ENCODE data around the gene EHBP1L1. TPM values are rescaled to one million over a fixed set of nuclear protein-coding genes. Genes with fewer than 3 reads are reported as not detected.

Gene EHBP1L1
- polyA plus RNA-seq, 1 donor from 2014 or later: 18.3 TPM

DNA sequence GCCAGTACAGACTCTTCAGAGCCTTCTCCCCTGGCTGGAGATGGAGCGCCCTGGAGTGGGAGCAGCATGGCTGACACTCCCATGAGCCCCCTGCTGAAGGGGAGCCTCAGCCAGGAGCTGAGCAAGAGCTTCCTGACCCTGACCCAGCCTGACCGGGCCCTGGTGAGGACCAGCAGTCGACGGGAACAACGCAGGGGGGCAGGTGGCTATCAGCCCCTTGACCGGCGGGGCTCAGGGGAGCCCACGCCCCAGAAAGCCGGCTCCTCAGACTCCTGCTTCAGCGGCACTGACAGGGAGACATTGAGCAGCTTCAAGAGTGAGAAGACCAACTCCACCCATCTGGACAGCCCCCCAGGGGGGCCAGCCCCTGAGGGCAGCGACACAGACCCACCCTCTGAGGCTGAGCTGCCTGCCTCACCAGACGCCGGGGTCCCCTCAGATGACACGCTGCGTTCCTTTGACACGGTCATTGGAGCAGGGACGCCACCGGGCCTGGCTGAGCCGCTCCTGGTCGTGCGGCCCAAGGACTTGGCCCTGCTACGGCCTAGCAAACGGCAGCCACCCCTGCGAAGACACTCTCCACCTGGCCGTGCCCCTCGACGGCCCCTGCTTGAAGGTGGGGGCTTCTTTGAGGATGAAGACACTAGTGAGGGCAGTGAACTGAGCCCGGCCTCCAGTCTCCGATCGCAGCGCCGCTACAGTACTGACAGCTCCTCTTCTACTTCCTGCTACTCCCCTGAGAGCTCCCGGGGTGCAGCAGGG, 42.3 kb downstream of the EHBP1L1 start:
- Histone ChIP-seq H3K9me2 (ENCODE audit: insufficient read depth, low read length) (no peaks in the 10 kb centered on the region), H3K27me3 (ENCODE audit: insufficient read depth, low read depth, low read length) (no peaks in the 10 kb centered on the region), H3K4me2 (ENCODE audit: low read length) (no peak overlapping the region), H3K9ac (ENCODE audit: low read length) (no peak overlapping the region), H3K27ac (ENCODE audit: low read length) (no peak overlapping the region), H3K4me3 (ENCODE audit: low read length) (no peak overlapping the region), H2AFZ (ENCODE audit: low read depth, low read length) (no peak overlapping the region), H3K79me2 (replicated peaks; ENCODE audit: insufficient read depth, low read length) (peaks cover 18% of the 10 kb centered on the region), H3K36me3 (ENCODE audit: insufficient read depth, low read length) (no peaks in the 10 kb centered on the region), H4K20me1 (ENCODE audit: insufficient read depth) (no peaks in the 10 kb centered on the region), H3F3A (ENCODE audit: insufficient read depth, low read length, poor library complexity, severe bottlenecking) (no peaks in the 10 kb centered on the region), H3K9me3 (ENCODE audit: low read length) (no peaks in the 10 kb centered on the region)
- TF ChIP-seq POLR2AphosphoS5 (IDR thresholded peaks at IDR 0.05): no peak
- TF ChIP-seq, protein P1, sequence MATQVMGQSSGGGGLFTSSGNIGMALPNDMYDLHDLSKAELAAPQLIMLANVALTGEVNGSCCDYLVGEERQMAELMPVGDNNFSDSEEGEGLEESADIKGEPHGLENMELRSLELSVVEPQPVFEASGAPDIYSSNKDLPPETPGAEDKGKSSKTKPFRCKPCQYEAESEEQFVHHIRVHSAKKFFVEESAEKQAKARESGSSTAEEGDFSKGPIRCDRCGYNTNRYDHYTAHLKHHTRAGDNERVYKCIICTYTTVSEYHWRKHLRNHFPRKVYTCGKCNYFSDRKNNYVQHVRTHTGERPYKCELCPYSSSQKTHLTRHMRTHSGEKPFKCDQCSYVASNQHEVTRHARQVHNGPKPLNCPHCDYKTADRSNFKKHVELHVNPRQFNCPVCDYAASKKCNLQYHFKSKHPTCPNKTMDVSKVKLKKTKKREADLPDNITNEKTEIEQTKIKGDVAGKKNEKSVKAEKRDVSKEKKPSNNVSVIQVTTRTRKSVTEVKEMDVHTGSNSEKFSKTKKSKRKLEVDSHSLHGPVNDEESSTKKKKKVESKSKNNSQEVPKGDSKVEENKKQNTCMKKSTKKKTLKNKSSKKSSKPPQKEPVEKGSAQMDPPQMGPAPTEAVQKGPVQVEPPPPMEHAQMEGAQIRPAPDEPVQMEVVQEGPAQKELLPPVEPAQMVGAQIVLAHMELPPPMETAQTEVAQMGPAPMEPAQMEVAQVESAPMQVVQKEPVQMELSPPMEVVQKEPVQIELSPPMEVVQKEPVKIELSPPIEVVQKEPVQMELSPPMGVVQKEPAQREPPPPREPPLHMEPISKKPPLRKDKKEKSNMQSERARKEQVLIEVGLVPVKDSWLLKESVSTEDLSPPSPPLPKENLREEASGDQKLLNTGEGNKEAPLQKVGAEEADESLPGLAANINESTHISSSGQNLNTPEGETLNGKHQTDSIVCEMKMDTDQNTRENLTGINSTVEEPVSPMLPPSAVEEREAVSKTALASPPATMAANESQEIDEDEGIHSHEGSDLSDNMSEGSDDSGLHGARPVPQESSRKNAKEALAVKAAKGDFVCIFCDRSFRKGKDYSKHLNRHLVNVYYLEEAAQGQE (IDR thresholded peaks at IDR 0.05; ENCODE audit: borderline replicate concordance): no peak
- TF ChIP-seq, protein P2, sequence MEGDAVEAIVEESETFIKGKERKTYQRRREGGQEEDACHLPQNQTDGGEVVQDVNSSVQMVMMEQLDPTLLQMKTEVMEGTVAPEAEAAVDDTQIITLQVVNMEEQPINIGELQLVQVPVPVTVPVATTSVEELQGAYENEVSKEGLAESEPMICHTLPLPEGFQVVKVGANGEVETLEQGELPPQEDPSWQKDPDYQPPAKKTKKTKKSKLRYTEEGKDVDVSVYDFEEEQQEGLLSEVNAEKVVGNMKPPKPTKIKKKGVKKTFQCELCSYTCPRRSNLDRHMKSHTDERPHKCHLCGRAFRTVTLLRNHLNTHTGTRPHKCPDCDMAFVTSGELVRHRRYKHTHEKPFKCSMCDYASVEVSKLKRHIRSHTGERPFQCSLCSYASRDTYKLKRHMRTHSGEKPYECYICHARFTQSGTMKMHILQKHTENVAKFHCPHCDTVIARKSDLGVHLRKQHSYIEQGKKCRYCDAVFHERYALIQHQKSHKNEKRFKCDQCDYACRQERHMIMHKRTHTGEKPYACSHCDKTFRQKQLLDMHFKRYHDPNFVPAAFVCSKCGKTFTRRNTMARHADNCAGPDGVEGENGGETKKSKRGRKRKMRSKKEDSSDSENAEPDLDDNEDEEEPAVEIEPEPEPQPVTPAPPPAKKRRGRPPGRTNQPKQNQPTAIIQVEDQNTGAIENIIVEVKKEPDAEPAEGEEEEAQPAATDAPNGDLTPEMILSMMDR (IDR thresholded peaks at IDR 0.05; ENCODE audit: poor library complexity, severe bottlenecking): no peak
- TF ChIP-seq SMC3 (conservative IDR thresholded peaks at IDR 0.05; ENCODE audit: poor library complexity): no peak
- no peak for TF ChIP-seq TAF1 (IDR thresholded peaks at IDR 0.05; ENCODE audit: low read depth)
- TF ChIP-seq MXI1 (conservative IDR thresholded peaks at IDR 0.05; ENCODE audit: poor library complexity, severe bottlenecking): no peak
- no peak for TF ChIP-seq EZH2 (IDR thresholded peaks at IDR 0.05; ENCODE audit: borderline replicate concordance, insufficient read depth, low read length, poor library complexity, severe bottlenecking)
- no peak for TF ChIP-seq EP300 (conservative IDR thresholded peaks at IDR 0.05; ENCODE audit: poor library complexity, severe bottlenecking)
- no peak for TF ChIP-seq RAD21 (conservative IDR thresholded peaks at IDR 0.05)

DNA sequence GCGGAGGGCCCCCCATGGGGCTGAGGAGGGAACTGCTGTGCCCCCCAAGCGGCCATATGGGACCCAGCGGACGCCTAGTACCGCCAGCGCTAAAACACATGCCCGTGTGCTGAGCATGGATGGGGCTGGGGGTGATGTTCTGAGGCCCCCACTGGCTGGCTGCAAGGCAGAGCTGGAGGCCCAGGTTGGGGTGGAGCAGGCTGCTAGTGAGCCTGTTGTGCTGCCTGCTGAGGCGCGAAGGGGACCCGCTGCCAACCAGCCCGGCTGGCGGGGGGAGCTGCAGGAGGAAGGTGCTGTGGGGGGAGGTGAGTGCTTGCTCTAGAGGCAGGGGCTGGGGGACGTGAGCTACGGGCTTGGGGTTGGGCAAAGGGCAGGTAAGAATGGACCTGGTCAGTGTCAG, 42.9 kb downstream of the EHBP1L1 start:
- Histone ChIP-seq H3K9me2 (ENCODE audit: insufficient read depth, low read length) (no peaks in the 10 kb centered on the region), H3K79me2 (replicated peaks; ENCODE audit: insufficient read depth, low read length) (peaks cover 18% of the 10 kb centered on the region), H3K4me2 (ENCODE audit: low read length) (no peak overlapping the region), H3K4me3 (ENCODE audit: low read length) (no peak overlapping the region), H3K9me3 (ENCODE audit: low read length) (no peaks in the 10 kb centered on the region), H3F3A (ENCODE audit: insufficient read depth, low read length, poor library complexity, severe bottlenecking) (no peaks in the 10 kb centered on the region), H4K20me1 (ENCODE audit: insufficient read depth) (no peaks in the 10 kb centered on the region), H3K27ac (ENCODE audit: low read length) (no peak overlapping the region), H3K27me3 (ENCODE audit: insufficient read depth, low read depth, low read length) (no peaks in the 10 kb centered on the region), H3K36me3 (ENCODE audit: insufficient read depth, low read length) (no peaks in the 10 kb centered on the region), H3K9ac (ENCODE audit: low read length) (no peak overlapping the region), H2AFZ (ENCODE audit: low read depth, low read length) (no peak overlapping the region)
- TF ChIP-seq EZH2 (IDR thresholded peaks at IDR 0.05; ENCODE audit: borderline replicate concordance, insufficient read depth, low read length, poor library complexity, severe bottlenecking): no peak
- no peak for TF ChIP-seq POLR2AphosphoS5 (IDR thresholded peaks at IDR 0.05)
- no peak for TF ChIP-seq RAD21 (conservative IDR thresholded peaks at IDR 0.05)
- no peak for TF ChIP-seq MXI1 (conservative IDR thresholded peaks at IDR 0.05; ENCODE audit: poor library complexity, severe bottlenecking)
- TF ChIP-seq, protein P2 (IDR thresholded peaks at IDR 0.05; ENCODE audit: poor library complexity, severe bottlenecking): no peak
- TF ChIP-seq, protein P1 (IDR thresholded peaks at IDR 0.05; ENCODE audit: borderline replicate concordance): no peak
- no peak for TF ChIP-seq EP300 (conservative IDR thresholded peaks at IDR 0.05; ENCODE audit: poor library complexity, severe bottlenecking)
- no peak for TF ChIP-seq SMC3 (conservative IDR thresholded peaks at IDR 0.05; ENCODE audit: poor library complexity)

Measured in neural cell (in vitro differentiated cells).